GM21360 (cell line): Measurements from ENCODE around the gene PRSS57.
"Not testable (repeated sequence)": the region's sequence is repeated elsewhere in the genome, so short reads cannot be mapped to it uniquely, and the experiment has no call there.

Experiments
- ATAC-seq: cut with Tn5 transposase; IDR thresholded peaks from one replicate; pipeline ENCODE4 v1.9.1; 2021; ENCODE audit warnings: mild to moderate bottlenecking, moderate library complexity; ENCODE audit not compliant: unreplicated experiment

Gene PRSS57

GRCh38 chr19:695352-695949, at the start of gene PRSS57:
TSS of gene PRSS57 (minus strand) at chr19:695452. CDS start at chr19:695430, 22 bp downstream.
- ATAC-seq, result no peak

GRCh38 chr19:743168-743687, 48.0 kb upstream of the PRSS57 start:
- no peak for ATAC-seq

GRCh38 chr19:742540-743075, 47.4 kb upstream of the PRSS57 start:
- no peak for ATAC-seq

GRCh38 chr19:741506-742131, 46.4 kb upstream of the PRSS57 start:
- no peak for ATAC-seq

- ATAC-seq, result not testable (repeated sequence)
Observed at GRCh38 chr19:740816-741505, 45.7 kb upstream of the PRSS57 start.

- no peak for ATAC-seq
Observed at GRCh38 chr19:739998-740715, 44.9 kb upstream of the PRSS57 start.

GRCh38 chr19:738509-739128, 43.4 kb upstream of the PRSS57 start:
- no peak for ATAC-seq

GRCh38 chr19:737591-738093, 42.4 kb upstream of the PRSS57 start:
- no peak for ATAC-seq

- no peak for ATAC-seq
Observed at GRCh38 chr19:736125-736524, 40.9 kb upstream of the PRSS57 start.

- ATAC-seq, result no peak
Observed at GRCh38 chr19:734716-735115, 39.5 kb upstream of the PRSS57 start.

GRCh38 chr19:732148-733069, 37.2 kb upstream of the PRSS57 start:
- ATAC-seq, result no peak

GRCh38 chr19:731000-731399, 35.7 kb upstream of the PRSS57 start:
- ATAC-seq, result no peak

GRCh38 chr19:729965-730668, 34.9 kb upstream of the PRSS57 start:
- ATAC-seq, result no peak

GRCh38 chr19:729564-729963, 34.3 kb upstream of the PRSS57 start:
- ATAC-seq, result not testable (repeated sequence)

GRCh38 chr19:728011-728410, 32.8 kb upstream of the PRSS57 start:
- ATAC-seq, result no peak

GRCh38 chr19:726993-727956, 32.0 kb upstream of the PRSS57 start:
- ATAC-seq, result no peak

GRCh38 chr19:725461-726089, 30.3 kb upstream of the PRSS57 start:
- no peak for ATAC-seq
